Mesothelial cell of epicardium (in vitro differentiated cells): ENCODE measurements around the gene CARD6. TPM values are rescaled to one million over a fixed set of nuclear protein-coding genes. Genes with fewer than 3 reads are reported as not detected.
A peak's percentile ranks its signal among the peaks of the same experiment; 100 is the strongest.
"Not testable (repeated sequence)": the region's sequence is repeated elsewhere in the genome, so short reads cannot be mapped to it uniquely, and the experiment has no call there.

Source experiments
- DNase-seq, 2 experiments: peaks; one replicate each; pipeline ENCODE4 v3.0.0; 2021; ENCODE audit warnings: low spot score in 2 of 2; ENCODE audit not compliant: unreplicated experiment in 2 of 2
- H3K27ac Mint-ChIP-seq: 2 replicates; pipeline ENCODE4 v1.8.0; 2021; ENCODE audit warnings: mixed read lengths
- H3K27me3 Mint-ChIP-seq: 2 replicates; pipeline ENCODE4 v1.8.0; 2021; ENCODE audit warnings: low read depth, mixed read lengths
- H3K36me3 Mint-ChIP-seq: 2 replicates; pipeline ENCODE4 v1.8.0; 2021; ENCODE audit warnings: mixed read lengths
- H3K4me1 Mint-ChIP-seq: 2 replicates; pipeline ENCODE4 v1.8.0; 2021; ENCODE audit warnings: mixed read lengths
- H3K4me3 Mint-ChIP-seq: 2 replicates; pipeline ENCODE4 v1.8.0; 2021; ENCODE audit warnings: mild to moderate bottlenecking, moderate library complexity, mixed read lengths
- H3K9me3 Mint-ChIP-seq: 2 replicates; pipeline ENCODE4 v1.8.0; 2021; ENCODE audit warnings: mixed read lengths
- CTCF ChIP-seq: fragments of 200-600 bp; sonication (generic); IDR thresholded peaks from one replicate; pipeline ENCODE4 v1.5.0; 2021; ENCODE audit warnings: antibody characterized with exemption; ENCODE audit not compliant: unreplicated experiment
- total RNA-seq: library from RNA; stranded (reverse); gene quantifications from 3 replicates; pipeline ENCODE4 v1.2.1, GENCODE V29; 2021

Gene CARD6
- 1.3 to 1.5 TPM (median 1.4 TPM) in 3 replicates for total RNA-seq

GRCh38 chr5:40841068-40841805 is at the start of gene CARD6:
TSS of gene CARD6 (plus strand) at chr5:40841367. CDS start at chr5:40841383, 16 bp downstream.
- no peak for TF ChIP-seq CTCF
- peak within 1 kb of the TSS; percentile 78 for H3K27ac Mint-ChIP-seq
- peak within 1 kb of the TSS; percentile 60 for H3K4me3 Mint-ChIP-seq
- no peaks in the 10 kb centered on the region for H3K9me3 Mint-ChIP-seq
- H3K4me1 Mint-ChIP-seq: peaks cover 10% of the 10 kb centered on the region
- H3K27me3 Mint-ChIP-seq: peaks cover 8% of the 10 kb centered on the region
- H3K36me3 Mint-ChIP-seq: no peaks in the 10 kb centered on the region
- no peak for DNase-seq

- no peak overlapping the region for H3K4me3 Mint-ChIP-seq
- peaks cover 8% of the 10 kb centered on the region for H3K4me1 Mint-ChIP-seq
- no peak for DNase-seq
- H3K36me3 Mint-ChIP-seq: peaks cover 18% of the 10 kb centered on the region
- peaks cover 13% of the 10 kb centered on the region for H3K9me3 Mint-ChIP-seq
- no peak for TF ChIP-seq CTCF
- H3K27ac Mint-ChIP-seq: no peak overlapping the region
- H3K27me3 Mint-ChIP-seq: no peaks in the 10 kb centered on the region
Measured at GRCh38 chr5:40791715-40792139, 49.4 kb upstream of the CARD6 start.

GRCh38 chr5:40792691-40793090 is 48.5 kb upstream of the CARD6 start:
- DNase-seq, H3K27me3 Mint-ChIP-seq, H3K4me3 Mint-ChIP-seq, H3K27ac Mint-ChIP-seq: not testable (repeated sequence)
- H3K9me3 Mint-ChIP-seq: peaks cover 10% of the 10 kb centered on the region
- H3K4me1 Mint-ChIP-seq: peaks cover 14% of the 10 kb centered on the region
- H3K36me3 Mint-ChIP-seq: peaks cover 14% of the 10 kb centered on the region

GRCh38 chr5:40794340-40794739 is 46.8 kb upstream of the CARD6 start:
- not testable (repeated sequence) for H3K27me3 Mint-ChIP-seq, H3K36me3 Mint-ChIP-seq, H3K4me3 Mint-ChIP-seq

GRCh38 chr5:40794877-40795276 is 46.3 kb upstream of the CARD6 start:
- DNase-seq, H3K27me3 Mint-ChIP-seq, H3K4me3 Mint-ChIP-seq, H3K9me3 Mint-ChIP-seq, H3K27ac Mint-ChIP-seq, H3K36me3 Mint-ChIP-seq: not testable (repeated sequence)
- peaks cover 22% of the 10 kb centered on the region for H3K4me1 Mint-ChIP-seq

More at GRCh38 chr5:40794340-40794739, 46.8 kb upstream of the CARD6 start:
- not testable (repeated sequence) for H3K27ac Mint-ChIP-seq, DNase-seq, H3K9me3 Mint-ChIP-seq
- peaks cover 20% of the 10 kb centered on the region for H3K4me1 Mint-ChIP-seq

- Mint-ChIP-seq H3K36me3 (peaks cover 5% of the 10 kb centered on the region), H3K4me1 (peaks cover 22% of the 10 kb centered on the region), H3K4me3 (peak overlapping the region; percentile 88), H3K27ac (no peak overlapping the region), H3K27me3 (no peaks in the 10 kb centered on the region), H3K9me3 (no peaks in the 10 kb centered on the region)
- TF ChIP-seq CTCF: no peak
- no peak for DNase-seq
Measured at GRCh38 chr5:40796487-40796889, 44.7 kb upstream of the CARD6 start.

GRCh38 chr5:40797273-40798011 is 43.7 kb upstream of the CARD6 start:
- peak overlapping the region; percentile 96 for H3K27ac Mint-ChIP-seq
- no peak for TF ChIP-seq CTCF
- peaks cover 5% of the 10 kb centered on the region for H3K36me3 Mint-ChIP-seq
- no peaks in the 10 kb centered on the region for H3K27me3 Mint-ChIP-seq
- H3K4me3 Mint-ChIP-seq: peak overlapping the region; percentile 88
- H3K9me3 Mint-ChIP-seq: no peaks in the 10 kb centered on the region
- H3K4me1 Mint-ChIP-seq: peaks cover 20% of the 10 kb centered on the region
- DNase-seq: peak; percentile 66 to 75
